GM18861 (cell line): ENCODE results near the gene GFPT1.

Experiments used
- ATAC-seq: cut with Tn5 transposase; IDR thresholded peaks from one replicate; pipeline ENCODE4 v1.9.1; 2021; ENCODE audit not compliant: unreplicated experiment

The GFPT1 gene

GRCh38 chr2:69292256-69292655 lies 94.8 kb downstream of the GFPT1 start:
- no peak for ATAC-seq

GRCh38 chr2:69291721-69292120 lies 95.3 kb downstream of the GFPT1 start:
- no peak for ATAC-seq

GRCh38 chr2:69291004-69291650 lies 95.9 kb downstream of the GFPT1 start:
- no peak for ATAC-seq

- ATAC-seq, result no peak
These were observed 98.6 kb downstream of the GFPT1 start for GRCh38 chr2:69288429-69288828.

- no peak for ATAC-seq
These were observed 99.5 kb downstream of the GFPT1 start for GRCh38 chr2:69287544-69287943.

GRCh38 chr2:69285379-69285894 lies 101.6 kb downstream of the GFPT1 start:
- no peak for ATAC-seq

- no peak for ATAC-seq
These were observed 106.1 kb downstream of the GFPT1 start for GRCh38 chr2:69280796-69281412.

- ATAC-seq, result no peak
These were observed 106.9 kb downstream of the GFPT1 start for GRCh38 chr2:69279931-69280681.

- ATAC-seq, result no peak
These were observed 107.8 kb downstream of the GFPT1 start for GRCh38 chr2:69279211-69279610.

GRCh38 chr2:69278366-69278765 lies 108.7 kb downstream of the GFPT1 start:
- no peak for ATAC-seq

GRCh38 chr2:69275490-69275889 lies 111.5 kb downstream of the GFPT1 start:
- ATAC-seq, result no peak

GRCh38 chr2:69272803-69273471 lies 114.1 kb downstream of the GFPT1 start:
- ATAC-seq, result no peak

GRCh38 chr2:69271831-69272257 lies 115.2 kb downstream of the GFPT1 start:
- ATAC-seq, result no peak
